ENCODE measurements around the gene ADAM19.

ADAM19 gene

GRCh38 chr5:157549283-157549629 lies 26.3 kb downstream of the ADAM19 start:
- Histone ChIP-seq H3K36me3 (replicated peaks; ENCODE audit: low read depth, low read length) (peaks cover 28% of the 10 kb centered on the region), H4K20me1 (ENCODE audit: insufficient read depth, low read length) (peaks cover 63% of the 10 kb centered on the region), H3K27me3 (ENCODE audit: low read depth, low read length) (no peaks in the 10 kb centered on the region), H3K27ac (ENCODE audit: low read length) (no peak overlapping the region), H3K4me1 (ENCODE audit: low read length) (peaks cover 51% of the 10 kb centered on the region), H3K79me2 (ENCODE audit: low read length) (peaks cover 97% of the 10 kb centered on the region), H2AFZ (ENCODE audit: low read depth, low read length) (no peak overlapping the region), H3K4me2 (ENCODE audit: low read length) (no peak overlapping the region), H3K4me3 (ENCODE audit: low read length) (no peak overlapping the region; the same call in 1 of the 2 replicates), H3K9me3 (ENCODE audit: insufficient read depth, low read length) (no peaks in the 10 kb centered on the region), H3K9ac (ENCODE audit: low read length) (no peak overlapping the region)
- TF ChIP-seq CTCF (IDR thresholded peaks at IDR 0.05; ENCODE audit: low read depth, low read length) = no peak
- TF ChIP-seq EZH2phosphoT487 (IDR thresholded peaks at IDR 0.05; ENCODE audit: low read depth) = no peak

GRCh38 chr5:157548513-157549282 lies 26.9 kb downstream of the ADAM19 start:
- Histone ChIP-seq H3K27ac (ENCODE audit: low read length) (no peak overlapping the region), H3K79me2 (ENCODE audit: low read length) (peaks cover 97% of the 10 kb centered on the region), H3K4me2 (ENCODE audit: low read length) (no peak overlapping the region), H3K4me1 (ENCODE audit: low read length) (peaks cover 54% of the 10 kb centered on the region), H3K4me3 (ENCODE audit: low read length) (no peak overlapping the region), H3K9me3 (ENCODE audit: insufficient read depth, low read length) (no peaks in the 10 kb centered on the region), H3K27me3 (ENCODE audit: low read depth, low read length) (no peaks in the 10 kb centered on the region), H4K20me1 (ENCODE audit: insufficient read depth, low read length) (peaks cover 61% of the 10 kb centered on the region), H3K36me3 (replicated peaks; ENCODE audit: low read depth, low read length) (peaks cover 30% of the 10 kb centered on the region), H2AFZ (ENCODE audit: low read depth, low read length) (no peak overlapping the region), H3K9ac (ENCODE audit: low read length) (no peak overlapping the region)
- TF ChIP-seq CTCF (IDR thresholded peaks at IDR 0.05; ENCODE audit: low read depth, low read length) (no peak), EZH2phosphoT487 (IDR thresholded peaks at IDR 0.05; ENCODE audit: low read depth) (no peak)

- H3K4me2 ChIP-seq (ENCODE audit: low read length) = no peak overlapping the region
- H3K4me1 ChIP-seq (ENCODE audit: low read length) = peaks cover 61% of the 10 kb centered on the region
- no peak overlapping the region for H3K27ac ChIP-seq (ENCODE audit: low read length)
- H3K27me3 ChIP-seq (ENCODE audit: low read depth, low read length) = no peaks in the 10 kb centered on the region
- peaks cover 61% of the 10 kb centered on the region for H4K20me1 ChIP-seq (ENCODE audit: insufficient read depth, low read length)
- TF ChIP-seq EZH2phosphoT487 (IDR thresholded peaks at IDR 0.05; ENCODE audit: low read depth) (no peak), CTCF (IDR thresholded peaks at IDR 0.05; ENCODE audit: low read depth, low read length) (no peak)
- no peak overlapping the region for H2AFZ ChIP-seq (ENCODE audit: low read depth, low read length)
- H3K9me3 ChIP-seq (ENCODE audit: insufficient read depth, low read length) = no peaks in the 10 kb centered on the region
- H3K4me3 ChIP-seq (ENCODE audit: low read length) = no peak overlapping the region
- peaks cover 98% of the 10 kb centered on the region for H3K79me2 ChIP-seq (ENCODE audit: low read length)
- peaks cover 30% of the 10 kb centered on the region for H3K36me3 ChIP-seq (replicated peaks; ENCODE audit: low read depth, low read length)
- H3K9ac ChIP-seq (ENCODE audit: low read length) = no peak overlapping the region
Observed at GRCh38 chr5:157547941-157548512, 27.5 kb downstream of the ADAM19 start.

- H3K79me2 ChIP-seq (ENCODE audit: low read length) = peaks cover 100% of the 10 kb centered on the region
- TF ChIP-seq CTCF (IDR thresholded peaks at IDR 0.05; ENCODE audit: low read depth, low read length) (no peak), EZH2phosphoT487 (IDR thresholded peaks at IDR 0.05; ENCODE audit: low read depth) (no peak)
- no peak overlapping the region for H2AFZ ChIP-seq (ENCODE audit: low read depth, low read length)
- H3K9ac ChIP-seq (ENCODE audit: low read length) = no peak overlapping the region
- peaks cover 61% of the 10 kb centered on the region for H4K20me1 ChIP-seq (ENCODE audit: insufficient read depth, low read length)
- H3K36me3 ChIP-seq (replicated peaks; ENCODE audit: low read depth, low read length) = peaks cover 27% of the 10 kb centered on the region
- peaks cover 76% of the 10 kb centered on the region for H3K4me1 ChIP-seq (ENCODE audit: low read length)
- H3K4me2 ChIP-seq (ENCODE audit: low read length) = no peak overlapping the region
- no peaks in the 10 kb centered on the region for H3K9me3 ChIP-seq (ENCODE audit: insufficient read depth, low read length)
- H3K27me3 ChIP-seq (ENCODE audit: low read depth, low read length) = no peaks in the 10 kb centered on the region
- H3K27ac ChIP-seq (ENCODE audit: low read length) = no peak overlapping the region
- no peak overlapping the region for H3K4me3 ChIP-seq (ENCODE audit: low read length)
Observed at GRCh38 chr5:157546456-157547100, 29.0 kb downstream of the ADAM19 start.

Measured in OCI-LY3 (cell line).